Neural cell (in vitro differentiated cells): ENCODE results near the gene JPH2. TPM values are rescaled to one million over a fixed set of nuclear protein-coding genes. Genes with fewer than 3 reads are reported as not detected.

Source experiments
- H2AFZ ChIP-seq: fragments of 200-600, 300-800 bp; sonication (generic), shearing (Covaris generic); 2 replicates; pipeline ENCODE4 v1.6.0; 2014; ENCODE audit warnings: low read depth, mild to moderate bottlenecking, antibody characterized with exemption, low read length, moderate library complexity
- H3F3A ChIP-seq: fragments of 200-600 bp; shearing (Covaris generic); 2 replicates; pipeline ENCODE4 v1.6.1; 2016; ENCODE audit warnings: mild to moderate bottlenecking, moderate library complexity, mixed read lengths, antibody characterized with exemption, low read length; ENCODE audit not compliant: insufficient read depth, poor library complexity, severe bottlenecking
- H3K27ac ChIP-seq: fragments of 200-600, 300-800 bp; sonication (generic), shearing (Covaris generic); 2 replicates; pipeline ENCODE4 v1.5.1; 2014; ENCODE audit warnings: mild to moderate bottlenecking, low read length, moderate library complexity
- H3K27me3 ChIP-seq: fragments of 300-800, 200-600 bp; sonication (generic), shearing (Covaris generic); 2 replicates; pipeline ENCODE4 v1.6.0; 2014; ENCODE audit warnings: mild to moderate bottlenecking, low read depth, low read length, moderate library complexity; ENCODE audit not compliant: insufficient read depth
- H3K36me3 ChIP-seq: fragments of 300-800, 200-600 bp; sonication (generic), shearing (Covaris generic); 2 replicates; pipeline ENCODE4 v1.5.1; 2014; ENCODE audit warnings: mild to moderate bottlenecking, antibody characterized with exemption, low read length, moderate library complexity; ENCODE audit not compliant: insufficient read depth
- H3K4me2 ChIP-seq: fragments of 300-800, 200-600 bp; sonication (generic), shearing (Covaris generic); 2 replicates; pipeline ENCODE4 v1.6.0; 2014; ENCODE audit warnings: mild to moderate bottlenecking, low read length
- H3K4me3 ChIP-seq: fragments of 300-800, 200-600 bp; sonication (generic), shearing (Covaris generic); 2 replicates; pipeline ENCODE4 v1.5.1; 2014; ENCODE audit warnings: mild to moderate bottlenecking, low read length, moderate library complexity
- H3K79me2 ChIP-seq: fragments of 200-600 bp; shearing (Covaris generic); replicated peaks from 2 replicates; pipeline ENCODE4 v1.6.0; 2014; ENCODE audit warnings: mild to moderate bottlenecking, low read length, moderate library complexity; ENCODE audit not compliant: insufficient read depth
- H3K9ac ChIP-seq: fragments of 300-800, 200-600 bp; sonication (generic), shearing (Covaris generic); 2 replicates; pipeline ENCODE4 v1.6.1; 2016; ENCODE audit warnings: mild to moderate bottlenecking, low read length, mixed read lengths
- H3K9me2 ChIP-seq: fragments of 200-600 bp; shearing (Covaris generic); 2 replicates; pipeline ENCODE4 v1.6.1; 2016; ENCODE audit warnings: mild to moderate bottlenecking, low read length, mixed read lengths; ENCODE audit not compliant: insufficient read depth
- H3K9me3 ChIP-seq: fragments of 200-600, 300-800 bp; sonication (generic), shearing (Covaris generic); 2 replicates; pipeline ENCODE4 v1.6.1; 2016; ENCODE audit warnings: mild to moderate bottlenecking, mixed run types, low read length, moderate library complexity, mixed read lengths
- H4K20me1 ChIP-seq: fragments of 200-600 bp; shearing (Covaris generic); 2 replicates; pipeline ENCODE4 v1.6.1; 2016; ENCODE audit warnings: mild to moderate bottlenecking, mixed run types; ENCODE audit not compliant: insufficient read depth
- EP300 ChIP-seq: fragments of 450-650 bp; conservative IDR thresholded peaks from 2 replicates; pipeline ENCODE4 v1.6.1; 2014; ENCODE audit warnings: antibody characterized with exemption, mild to moderate bottlenecking, moderate library complexity; ENCODE audit not compliant: poor library complexity, severe bottlenecking
- EZH2 ChIP-seq: fragments of 200-600, 300-800 bp; shearing (Covaris generic), sonication (generic); IDR thresholded peaks from 2 replicates; pipeline ENCODE4 v1.6.1; 2014; ENCODE audit warnings: antibody characterized with exemption, low read length, borderline replicate concordance, mild to moderate bottlenecking; ENCODE audit not compliant: insufficient read depth, poor library complexity, severe bottlenecking
- MXI1 ChIP-seq: fragments of 450-650 bp; conservative IDR thresholded peaks from 2 replicates; pipeline ENCODE4 v1.6.1; 2014; ENCODE audit warnings: antibody characterized with exemption, mild to moderate bottlenecking; ENCODE audit not compliant: poor library complexity, severe bottlenecking
- REST ChIP-seq: IDR thresholded peaks from 2 replicates; pipeline ENCODE4 v1.6.1; 2012; ENCODE audit warnings: borderline replicate concordance
- SMC3 ChIP-seq: fragments of 450-650 bp; conservative IDR thresholded peaks from 2 replicates; pipeline ENCODE4 v1.6.1; 2014; ENCODE audit warnings: antibody characterized with exemption, mild to moderate bottlenecking, moderate library complexity; ENCODE audit not compliant: poor library complexity
- TAF1 ChIP-seq: IDR thresholded peaks from 2 replicates; pipeline ENCODE4 v1.6.1; 2012; ENCODE audit warnings: low read depth
- polyA plus RNA-seq: library from polyadenylated mRNA; depleted of rRNA; stranded (reverse); fragments of >200 nt; gene quantifications from 2 replicates; pipeline ENCODE4 v1.2.3, GENCODE V29; 2014
- TF ChIP-seq, protein P1 (sequence below): fragments of 450-650 bp; IDR thresholded peaks from 2 replicates; pipeline ENCODE4 v1.5.1; 2014; ENCODE audit warnings: antibody characterized with exemption, mild to moderate bottlenecking, moderate library complexity; ENCODE audit not compliant: poor library complexity, severe bottlenecking

The JPH2 gene
- polyA plus RNA-seq, 1 donor from 2014 or later, result not detected

- no peaks in the 10 kb centered on the region for H3K27me3 ChIP-seq
- H3K9me3 ChIP-seq, result no peaks in the 10 kb centered on the region
- no peak overlapping the region for H2AFZ ChIP-seq
- H4K20me1 ChIP-seq, result no peaks in the 10 kb centered on the region
- no peaks in the 10 kb centered on the region for H3K36me3 ChIP-seq
- H3K9me2 ChIP-seq, result no peaks in the 10 kb centered on the region
- H3K27ac ChIP-seq, result no peak overlapping the region
- no peak overlapping the region for H3K4me3 ChIP-seq
- H3K79me2 ChIP-seq, result no peaks in the 10 kb centered on the region
- H3F3A ChIP-seq, result no peaks in the 10 kb centered on the region
- H3K9ac ChIP-seq, result no peak overlapping the region
- TF ChIP-seq SMC3, result no peak
- TF ChIP-seq REST, result no peak
- no peak for TF ChIP-seq MXI1
- TF ChIP-seq EP300, result no peak
- no peak for TF ChIP-seq TAF1
- no peak for TF ChIP-seq EZH2
- TF ChIP-seq, protein P1, sequence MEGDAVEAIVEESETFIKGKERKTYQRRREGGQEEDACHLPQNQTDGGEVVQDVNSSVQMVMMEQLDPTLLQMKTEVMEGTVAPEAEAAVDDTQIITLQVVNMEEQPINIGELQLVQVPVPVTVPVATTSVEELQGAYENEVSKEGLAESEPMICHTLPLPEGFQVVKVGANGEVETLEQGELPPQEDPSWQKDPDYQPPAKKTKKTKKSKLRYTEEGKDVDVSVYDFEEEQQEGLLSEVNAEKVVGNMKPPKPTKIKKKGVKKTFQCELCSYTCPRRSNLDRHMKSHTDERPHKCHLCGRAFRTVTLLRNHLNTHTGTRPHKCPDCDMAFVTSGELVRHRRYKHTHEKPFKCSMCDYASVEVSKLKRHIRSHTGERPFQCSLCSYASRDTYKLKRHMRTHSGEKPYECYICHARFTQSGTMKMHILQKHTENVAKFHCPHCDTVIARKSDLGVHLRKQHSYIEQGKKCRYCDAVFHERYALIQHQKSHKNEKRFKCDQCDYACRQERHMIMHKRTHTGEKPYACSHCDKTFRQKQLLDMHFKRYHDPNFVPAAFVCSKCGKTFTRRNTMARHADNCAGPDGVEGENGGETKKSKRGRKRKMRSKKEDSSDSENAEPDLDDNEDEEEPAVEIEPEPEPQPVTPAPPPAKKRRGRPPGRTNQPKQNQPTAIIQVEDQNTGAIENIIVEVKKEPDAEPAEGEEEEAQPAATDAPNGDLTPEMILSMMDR, result no peak
- H3K4me2 ChIP-seq, result no peak overlapping the region
Observed at GRCh38 chr20:44071526-44072111, 115.4 kb downstream of the JPH2 start.

GRCh38 chr20:44071057-44071456, 115.9 kb downstream of the JPH2 start:
- Histone ChIP-seq H3K36me3 (no peaks in the 10 kb centered on the region), H3F3A (no peaks in the 10 kb centered on the region), H3K9me3 (no peaks in the 10 kb centered on the region), H3K9ac (no peak overlapping the region), H2AFZ (no peak overlapping the region), H3K27me3 (no peaks in the 10 kb centered on the region), H4K20me1 (no peaks in the 10 kb centered on the region), H3K4me2 (no peak overlapping the region), H3K4me3 (no peak overlapping the region), H3K27ac (no peak overlapping the region), H3K9me2 (no peaks in the 10 kb centered on the region), H3K79me2 (no peaks in the 10 kb centered on the region)
- TF ChIP-seq TAF1 (no peak), EP300 (no peak), MXI1 (no peak), SMC3 (no peak)
